CD4-positive, alpha-beta T cell treated with Interferon gamma for 1 hour (primary cell): ENCODE measurements around the gene TANC1.
A peak's percentile ranks its signal among the peaks of the same experiment; 100 is the strongest.

Source experiments
- DNase-seq: peaks from one replicate; pipeline ENCODE4 v3.0.0-alpha.2; 2020

The TANC1 gene

DNA sequence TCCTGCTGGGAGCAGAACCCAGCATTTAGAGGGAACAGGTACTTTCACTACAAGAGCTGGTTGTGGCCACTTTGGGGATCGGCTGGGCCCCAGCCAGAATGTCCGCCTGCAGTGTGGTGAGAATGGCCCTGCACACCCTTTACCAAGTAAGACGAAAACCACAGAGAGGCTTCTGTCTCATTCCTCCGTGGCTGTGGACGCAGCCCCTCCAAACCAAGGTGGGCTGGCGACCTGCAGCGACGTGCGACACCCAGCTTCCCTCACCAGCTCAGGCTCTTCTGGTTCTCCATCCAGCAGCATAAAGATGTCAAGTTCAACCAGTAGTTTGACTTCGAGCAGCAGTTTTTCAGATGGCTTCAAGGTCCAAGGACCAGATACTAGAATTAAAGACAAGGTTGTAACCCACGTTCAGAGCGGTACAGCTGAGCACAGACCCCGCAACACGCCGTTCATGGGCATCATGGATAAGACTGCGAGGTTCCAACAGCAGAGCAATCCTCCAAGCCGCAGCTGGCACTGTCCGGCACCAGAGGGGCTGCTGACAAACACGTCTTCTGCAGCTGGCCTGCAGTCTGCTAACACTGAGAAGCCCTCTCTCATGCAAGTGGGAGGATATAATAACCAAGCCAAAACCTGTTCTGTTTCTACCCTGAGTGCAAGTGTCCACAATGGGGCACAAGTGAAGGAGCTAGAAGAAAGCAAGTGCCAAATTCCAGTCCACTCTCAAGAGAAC is 261.9 kb downstream of the TANC1 start:
- DNase-seq: no peak

- no peak for DNase-seq
Measured at GRCh38 chr2:159232456-159233170, 264.2 kb downstream of the TANC1 start.

DNA sequence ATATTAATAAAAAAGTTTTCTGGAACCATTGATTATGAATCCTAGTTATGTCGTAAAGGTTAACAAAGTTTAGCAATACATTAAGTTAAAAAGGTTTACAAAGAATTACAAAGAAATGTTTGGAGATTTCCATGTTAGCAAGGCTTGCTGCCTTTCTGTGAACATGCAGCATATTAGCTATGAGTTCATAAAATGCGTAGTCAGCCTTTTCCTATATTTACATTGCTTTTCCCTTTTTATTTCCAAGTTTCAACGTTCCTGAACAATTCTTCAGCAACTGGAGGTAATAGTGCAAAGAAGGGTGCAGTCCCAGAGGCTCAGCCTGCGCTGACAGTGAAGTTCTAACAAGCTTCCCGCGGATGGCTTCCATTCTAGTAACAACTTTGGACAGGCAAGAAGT is 266.4 kb downstream of the TANC1 start:
- no peak for DNase-seq

- DNase-seq: no peak
Measured at GRCh38 chr2:159243529-159243928, 275.1 kb downstream of the TANC1 start.

GRCh38 chr2:159246325-159246988 is 278.0 kb downstream of the TANC1 start:
- DNase-seq: no peak

GRCh38 chr2:159249990-159250715 is 281.7 kb downstream of the TANC1 start:
- peak; percentile 15 for DNase-seq

- no peak for DNase-seq
Measured at GRCh38 chr2:159251296-159252173, 283.1 kb downstream of the TANC1 start.

GRCh38 chr2:159252905-159253304 is 284.5 kb downstream of the TANC1 start:
- DNase-seq: no peak

DNA sequence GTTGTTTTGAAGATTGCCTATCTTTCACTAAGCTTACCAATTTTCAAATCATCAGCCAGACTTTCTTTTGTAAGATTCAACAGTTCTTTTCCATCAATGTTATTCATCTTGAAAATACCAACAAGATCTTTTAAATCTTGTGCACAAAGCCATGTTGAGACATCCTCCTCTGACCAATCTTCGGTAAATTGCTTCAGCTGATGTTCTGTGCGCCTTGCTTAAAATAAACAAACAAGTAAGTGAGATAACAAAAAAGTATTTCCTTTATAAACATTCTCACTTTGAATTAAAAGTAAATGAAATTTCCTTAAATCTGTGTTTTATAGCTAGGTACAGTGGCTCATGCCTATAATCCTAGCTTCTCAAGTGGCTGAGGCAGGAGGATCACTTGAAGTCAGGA is 287.7 kb downstream of the TANC1 start:
- no peak for DNase-seq

GRCh38 chr2:159262226-159262625 is 293.8 kb downstream of the TANC1 start:
- DNase-seq: no peak

DNA sequence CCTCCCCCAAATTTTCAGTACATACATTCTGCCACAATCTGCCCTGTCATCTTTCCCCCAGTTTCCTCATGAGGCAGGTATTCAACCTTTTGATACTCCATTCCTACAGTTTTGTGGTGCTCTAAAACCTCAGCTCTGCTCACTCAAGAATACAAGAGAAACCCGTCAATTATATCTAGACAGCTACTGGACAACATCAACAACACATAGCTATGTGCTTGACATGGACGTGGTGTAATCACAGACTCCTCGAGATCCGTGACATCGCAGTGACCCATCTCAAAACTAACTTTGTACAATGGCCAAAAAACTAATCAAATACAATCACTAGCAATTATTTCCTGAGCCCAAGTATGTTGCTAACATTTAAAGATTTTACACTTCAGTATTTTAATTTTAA is 294.5 kb downstream of the TANC1 start:
- DNase-seq: no peak

- no peak for DNase-seq
Measured at GRCh38 chr2:159265171-159265576, 296.7 kb downstream of the TANC1 start.

DNA sequence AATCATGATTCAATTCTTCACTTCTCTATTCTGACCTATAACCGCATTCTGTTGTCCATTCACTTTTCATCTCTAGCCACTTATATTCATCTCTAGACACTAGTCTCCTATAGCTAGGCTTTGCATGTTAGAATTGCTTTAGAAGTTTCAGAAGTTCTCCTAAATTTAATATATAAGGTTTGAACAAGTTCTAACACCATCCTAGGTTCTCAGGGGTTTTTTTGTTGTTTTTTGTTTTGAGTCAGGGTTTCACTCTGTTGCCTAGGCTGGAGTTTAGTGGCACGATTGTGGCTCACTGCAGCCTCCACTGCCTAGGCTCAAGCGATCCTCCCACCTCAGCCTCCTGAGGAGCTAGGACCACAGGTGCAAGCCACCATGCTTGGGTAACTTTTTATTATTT is 298.1 kb downstream of the TANC1 start:
- no peak for DNase-seq

DNA sequence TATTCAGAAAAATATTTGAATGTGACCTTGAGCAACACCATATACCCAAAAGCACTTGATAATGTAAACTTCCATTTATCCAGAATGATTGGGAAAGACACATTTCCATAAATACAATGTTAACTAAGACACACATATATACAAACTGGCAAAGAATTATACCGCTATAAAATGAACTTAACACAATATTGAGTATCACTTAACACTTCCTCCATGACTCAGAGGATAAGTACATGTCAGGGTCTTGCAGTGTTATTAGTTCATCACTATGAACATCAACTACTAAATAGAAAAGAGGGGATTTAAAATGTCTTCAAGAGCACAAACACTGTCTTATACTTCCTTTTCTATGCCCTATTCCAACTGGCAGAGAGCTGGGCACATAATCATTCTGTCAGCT is 299.5 kb downstream of the TANC1 start:
- no peak for DNase-seq

DNA sequence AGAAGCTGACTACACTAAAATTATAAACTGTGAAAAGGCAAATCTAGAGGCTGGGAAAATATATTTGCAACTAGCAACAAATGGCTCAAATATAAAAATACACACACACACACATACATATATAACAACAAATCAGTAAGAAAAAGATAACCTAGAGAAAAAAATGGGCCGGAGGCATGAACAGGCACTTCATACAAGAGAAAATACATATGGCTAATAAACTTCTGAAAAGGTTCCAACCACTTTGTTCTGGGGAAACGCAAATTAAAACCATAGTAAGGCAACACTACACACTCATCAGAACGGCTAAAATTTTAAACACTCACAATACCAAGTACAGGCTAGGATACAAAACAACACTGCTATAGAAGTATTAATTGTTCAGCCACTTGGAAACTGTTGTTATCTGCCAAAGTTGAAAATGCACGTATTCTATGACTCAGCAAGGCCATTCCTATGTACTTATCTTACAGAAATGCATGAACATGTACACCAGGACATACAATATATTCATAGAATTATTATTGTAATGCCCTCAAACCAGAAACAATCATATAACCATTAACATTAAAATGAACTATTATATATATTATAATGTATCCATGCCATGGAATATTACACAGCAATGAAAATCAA is 302.4 kb downstream of the TANC1 start:
- no peak for DNase-seq

DNA sequence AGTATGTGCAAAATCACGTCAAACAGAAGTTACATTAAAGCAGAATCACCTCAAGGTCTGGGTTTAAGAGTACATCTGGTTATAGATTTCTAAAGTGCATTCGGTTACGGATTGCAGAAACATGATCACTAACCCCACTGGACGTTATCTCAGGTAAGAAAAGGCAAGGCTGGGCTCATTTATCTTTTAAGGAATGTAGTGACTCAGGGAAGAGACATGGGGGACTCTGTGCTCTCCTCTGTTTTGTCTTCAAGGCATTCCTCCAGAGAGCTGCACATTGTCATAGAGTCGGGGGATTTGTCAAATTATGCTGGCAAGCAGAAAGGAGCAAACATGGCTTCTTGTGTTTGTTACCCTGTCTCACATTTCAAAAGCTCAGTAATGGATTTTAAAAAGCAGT is 303.7 kb downstream of the TANC1 start:
- no peak for DNase-seq

GRCh38 chr2:159275111-159275510 is 306.7 kb downstream of the TANC1 start:
- DNase-seq: no peak

DNA sequence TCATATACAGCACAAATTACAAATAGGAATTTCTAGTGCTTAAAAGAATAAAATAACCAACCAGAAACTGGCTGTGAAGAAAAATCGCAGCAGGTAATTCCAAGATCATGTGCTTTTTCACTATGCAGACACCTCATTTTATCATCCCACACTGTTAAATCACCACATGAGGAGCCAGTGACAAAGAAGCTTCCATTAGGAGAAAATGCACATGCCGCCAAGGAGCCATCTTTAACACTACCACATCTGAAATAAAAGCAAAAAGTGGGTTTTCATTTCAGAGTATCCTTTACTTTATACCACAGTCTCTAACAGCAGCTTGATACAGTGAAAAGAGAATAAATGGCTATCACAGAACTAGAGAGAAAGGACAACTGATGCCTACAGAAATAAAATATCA is 311.3 kb downstream of the TANC1 start:
- DNase-seq: no peak

GRCh38 chr2:159281002-159281401 is 312.6 kb downstream of the TANC1 start:
- DNase-seq: no peak
